HEK293 (cell line): ENCODE measurements around the gene CACNA1E.

Experiments
- CTCF ChIA-PET: fragments of 350-600 bp; formaldehyde crosslinking; extraction: SDS; loops from one replicate; lab custom pipeline; 2021; ENCODE audit warnings: antibody characterized with exemption; lab: Yijun Ruan, JAX
- POLR2A ChIA-PET: fragments of 300-600 bp; formaldehyde crosslinking; extraction: SDS; loops from one replicate; lab custom pipeline; 2020; ENCODE audit warnings: antibody characterized with exemption, inconsistent platforms; lab: Yijun Ruan, JAX
- H3K27ac ChIP-seq: fragments of 200-500 bp; sonication (Bioruptor generic); 2 replicates; pipeline ENCODE4 v1.5.1; 2014; ENCODE audit warnings: low read depth, low read length, control low read depth, inconsistent platforms; ENCODE audit errors: extremely low read depth
- H3K36me3 ChIP-seq, 2 experiments: fragments of 200-500 bp in 1 of 2; sonication (Bioruptor generic) in 1 of 2; 1 replicate in 1 of 2; 2 replicates in 1 of 2; pipeline ENCODE4 v1.5.1; 2014 to 2017; ENCODE audit warnings: inconsistent platforms in 2 of 2, low read length in 2 of 2; ENCODE audit not compliant: control insufficient read depth in 2 of 2, insufficient read depth in 1 of 2
- H3K4me1 ChIP-seq: fragments of 200-500 bp; sonication (Bioruptor generic); 2 replicates; pipeline ENCODE4 v1.5.1; 2014; ENCODE audit warnings: mild to moderate bottlenecking, low read length, inconsistent platforms; ENCODE audit not compliant: control insufficient read depth, insufficient read depth
- H3K4me3 ChIP-seq: 2 replicates; pipeline ENCODE4 v1.5.1; 2011; ENCODE audit warnings: low read depth, mild to moderate bottlenecking, control low read depth, low read length, moderate library complexity
- H3K9me3 ChIP-seq: fragments of 200-500 bp; sonication (Bioruptor generic); 2 replicates; pipeline ENCODE4 v1.5.1; 2014; ENCODE audit warnings: low read depth, low read length, inconsistent platforms; ENCODE audit not compliant: control insufficient read depth, insufficient read depth
- GLIS1 ChIP-seq: fragments of 450-650 bp; formaldehyde crosslinking; IDR thresholded peaks from 2 replicates; pipeline ENCODE4 v1.5.1; 2016; ENCODE audit warnings: missing biosample characterization, missing genetic modification characterization
- HOXD13 ChIP-seq: sonication (generic); formaldehyde crosslinking; IDR thresholded peaks from 2 replicates; pipeline ENCODE4 v1.8.0; 2022; ENCODE audit warnings: missing genetic modification reagents, borderline replicate concordance
- KLF1 ChIP-seq: fragments of 450-650 bp; formaldehyde crosslinking; IDR thresholded peaks from 2 replicates; pipeline ENCODE4 v1.5.1; 2016; ENCODE audit warnings: missing biosample characterization, missing genetic modification characterization
- KLF7 ChIP-seq: fragments of 450-650 bp; formaldehyde crosslinking; IDR thresholded peaks from 2 replicates; pipeline ENCODE4 v1.5.1; 2016; ENCODE audit warnings: missing biosample characterization, missing genetic modification characterization, borderline replicate concordance
- SP7 ChIP-seq: fragments of 450-650 bp; formaldehyde crosslinking; IDR thresholded peaks from 2 replicates; pipeline ENCODE4 v1.5.1; 2016; ENCODE audit warnings: missing biosample characterization, missing genetic modification characterization
- WT1 ChIP-seq: fragments of 450-650 bp; formaldehyde crosslinking; IDR thresholded peaks from 2 replicates; pipeline ENCODE4 v1.5.1; 2016; ENCODE audit warnings: missing biosample characterization, missing genetic modification characterization
- ZFHX2 ChIP-seq: fragments of 450-650 bp; formaldehyde crosslinking; conservative IDR thresholded peaks from 2 replicates; pipeline ENCODE4 v1.5.1; 2016; ENCODE audit warnings: missing biosample characterization, missing genetic modification characterization
- ZNF140 ChIP-seq: fragments of 450-650 bp; formaldehyde crosslinking; IDR thresholded peaks from 2 replicates; pipeline ENCODE4 v1.5.1; 2016; ENCODE audit warnings: missing biosample characterization, missing genetic modification characterization
- ZNF169 ChIP-seq: fragments of 450-650 bp; formaldehyde crosslinking; IDR thresholded peaks from 2 replicates; pipeline ENCODE4 v1.5.1; 2016; ENCODE audit warnings: missing biosample characterization, missing genetic modification characterization
- ZNF221 ChIP-seq: fragments of 450-650 bp; formaldehyde crosslinking; IDR thresholded peaks from 2 replicates; pipeline ENCODE4 v1.5.1; 2017; ENCODE audit warnings: missing biosample characterization, missing genetic modification characterization, borderline replicate concordance
- ZNF223 ChIP-seq: fragments of 450-650 bp; formaldehyde crosslinking; IDR thresholded peaks from 2 replicates; pipeline ENCODE4 v1.5.1; 2016; ENCODE audit warnings: missing biosample characterization, missing genetic modification characterization
- ZNF302 ChIP-seq: fragments of 450-650 bp; formaldehyde crosslinking; IDR thresholded peaks from 2 replicates; pipeline ENCODE4 v1.5.1; 2016; ENCODE audit warnings: missing biosample characterization, missing genetic modification characterization, low read depth
- ZNF335 ChIP-seq: fragments of 450-650 bp; formaldehyde crosslinking; conservative IDR thresholded peaks from 2 replicates; pipeline ENCODE4 v1.5.1; 2016; ENCODE audit warnings: missing biosample characterization, missing genetic modification characterization
- ZNF354C ChIP-seq: fragments of 450-650 bp; formaldehyde crosslinking; IDR thresholded peaks from 2 replicates; pipeline ENCODE4 v1.5.1; 2016; ENCODE audit warnings: missing biosample characterization, missing genetic modification characterization, low read depth, borderline replicate concordance
- ZNF37A ChIP-seq: fragments of 450-650 bp; IDR thresholded peaks from 2 replicates; pipeline ENCODE4 v1.5.1; 2018; ENCODE audit warnings: missing biosample characterization, missing genetic modification characterization
- ZNF501 ChIP-seq: fragments of 450-650 bp; formaldehyde crosslinking; IDR thresholded peaks from 2 replicates; pipeline ENCODE4 v1.5.1; 2016; ENCODE audit warnings: missing biosample characterization, missing genetic modification characterization
- ZNF510 ChIP-seq: fragments of 450-650 bp; formaldehyde crosslinking; IDR thresholded peaks from 2 replicates; pipeline ENCODE4 v1.5.1; 2018; ENCODE audit warnings: mild to moderate bottlenecking, missing genetic modification characterization, missing biosample characterization; ENCODE audit not compliant: insufficient replicate concordance
- ZNF521 ChIP-seq: fragments of 450-650 bp; formaldehyde crosslinking; IDR thresholded peaks from 2 replicates; pipeline ENCODE4 v1.5.1; 2017; ENCODE audit warnings: missing biosample characterization, mild to moderate bottlenecking, missing genetic modification characterization
- ZNF626 ChIP-seq: fragments of 450-650 bp; sonication (Bioruptor Pico); formaldehyde crosslinking; IDR thresholded peaks from 2 replicates; pipeline ENCODE4 v1.5.1; 2018; ENCODE audit warnings: missing biosample characterization, missing genetic modification characterization, inconsistent platforms
- ZNF664 ChIP-seq: fragments of 450-650 bp; formaldehyde crosslinking; IDR thresholded peaks from 2 replicates; pipeline ENCODE4 v1.5.1; 2016; ENCODE audit warnings: missing biosample characterization, missing genetic modification characterization
- ZNF707 ChIP-seq: fragments of 450-650 bp; formaldehyde crosslinking; IDR thresholded peaks from 2 replicates; pipeline ENCODE4 v1.5.1; 2016; ENCODE audit warnings: missing biosample characterization, missing genetic modification characterization
- ZNF830 ChIP-seq: fragments of 450-650 bp; IDR thresholded peaks from 2 replicates; pipeline ENCODE4 v1.5.0; 2018; ENCODE audit warnings: missing biosample characterization, missing genetic modification characterization, low read depth, mild to moderate bottlenecking, moderate library complexity
- TF ChIP-seq, protein P1 (sequence below): fragments of 450-650 bp; formaldehyde crosslinking; IDR thresholded peaks from 2 replicates; pipeline ENCODE4 v1.5.1; 2016; ENCODE audit warnings: missing biosample characterization, missing genetic modification characterization
- TF ChIP-seq, protein P2 (sequence below): fragments of 450-650 bp; formaldehyde crosslinking; IDR thresholded peaks from 2 replicates; pipeline ENCODE4 v1.5.1; 2016; ENCODE audit warnings: missing biosample characterization, missing genetic modification characterization
- TF ChIP-seq, protein P3 (sequence below): sonication (generic); formaldehyde crosslinking; IDR thresholded peaks from 2 replicates; pipeline ENCODE4 v1.8.1; 2022; ENCODE audit warnings: mild to moderate bottlenecking, moderate library complexity, missing genetic modification reagents
- TF ChIP-seq, protein P4 (sequence below): fragments of 450-650 bp; formaldehyde crosslinking; IDR thresholded peaks from 2 replicates; pipeline ENCODE4 v1.5.1; 2017; ENCODE audit warnings: missing biosample characterization, missing genetic modification characterization
- TF ChIP-seq, protein P5 (sequence below): fragments of 450-650 bp; formaldehyde crosslinking; IDR thresholded peaks from 2 replicates; pipeline ENCODE4 v1.5.1; 2016; ENCODE audit warnings: missing biosample characterization, missing genetic modification characterization

CACNA1E gene

DNA sequence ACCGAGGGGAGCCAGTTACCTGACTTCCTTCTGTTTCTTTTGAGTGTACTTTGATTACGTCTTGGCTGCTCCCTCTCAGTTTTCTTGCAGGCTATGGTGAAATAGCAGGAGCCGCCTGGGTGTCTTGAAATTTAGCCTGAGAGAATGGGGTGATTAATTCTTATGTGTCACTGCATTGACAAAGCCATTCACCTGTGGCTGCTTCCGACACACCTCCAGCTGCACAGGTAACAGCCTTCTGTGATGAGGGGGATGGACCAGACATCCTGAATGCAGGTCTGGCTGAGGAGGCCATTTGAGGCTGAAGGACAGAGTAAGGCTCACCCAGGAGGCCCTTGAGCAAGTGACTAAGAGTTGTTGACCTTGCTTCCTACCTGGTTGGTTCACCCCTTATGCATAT, 16.5 kb downstream of the CACNA1E start (continued):
- TF ChIP-seq ZNF354C (no peak), SP7 (no peak), ZNF664 (tag by site-specific recombination) (no peak), ZNF626 (tag by site-specific recombination) (no peak), ZNF169 (no peak), KLF1 (tag by site-specific recombination) (no peak)
- TF ChIP-seq, protein P1, sequence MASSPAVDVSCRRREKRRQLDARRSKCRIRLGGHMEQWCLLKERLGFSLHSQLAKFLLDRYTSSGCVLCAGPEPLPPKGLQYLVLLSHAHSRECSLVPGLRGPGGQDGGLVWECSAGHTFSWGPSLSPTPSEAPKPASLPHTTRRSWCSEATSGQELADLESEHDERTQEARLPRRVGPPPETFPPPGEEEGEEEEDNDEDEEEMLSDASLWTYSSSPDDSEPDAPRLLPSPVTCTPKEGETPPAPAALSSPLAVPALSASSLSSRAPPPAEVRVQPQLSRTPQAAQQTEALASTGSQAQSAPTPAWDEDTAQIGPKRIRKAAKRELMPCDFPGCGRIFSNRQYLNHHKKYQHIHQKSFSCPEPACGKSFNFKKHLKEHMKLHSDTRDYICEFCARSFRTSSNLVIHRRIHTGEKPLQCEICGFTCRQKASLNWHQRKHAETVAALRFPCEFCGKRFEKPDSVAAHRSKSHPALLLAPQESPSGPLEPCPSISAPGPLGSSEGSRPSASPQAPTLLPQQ (tag by site-specific recombination): no peak

DNA sequence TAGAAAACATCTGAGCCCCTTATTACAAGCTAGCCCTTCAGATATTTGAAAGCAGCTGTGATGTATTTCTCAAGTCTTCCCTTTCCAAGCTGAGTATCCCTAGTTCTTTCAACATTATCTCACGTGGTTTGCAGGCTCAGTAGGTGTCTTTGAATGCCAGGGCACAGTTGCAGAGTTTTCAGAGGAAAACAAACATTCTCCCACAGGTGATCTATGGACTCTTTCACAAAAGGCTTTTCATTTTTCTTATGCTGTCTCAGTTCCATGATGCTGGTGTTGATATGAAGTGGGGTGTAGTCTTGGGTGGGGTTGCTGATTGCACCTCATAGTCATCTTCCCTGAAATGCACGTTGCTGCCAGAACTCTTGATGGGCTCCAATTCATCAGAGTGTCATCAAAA, 17.3 kb downstream of the CACNA1E start:
- Histone ChIP-seq H3K36me3 (no peaks in the 10 kb centered on the region), H3K9me3 (no peaks in the 10 kb centered on the region), H3K27ac (no peak overlapping the region), H3K4me3 (no peak overlapping the region)
- ChIA-PET POLR2A (no interaction called here), CTCF (no interaction called here)
- TF ChIP-seq GLIS1 (tag by site-specific recombination): no peak
- TF ChIP-seq, protein P2, sequence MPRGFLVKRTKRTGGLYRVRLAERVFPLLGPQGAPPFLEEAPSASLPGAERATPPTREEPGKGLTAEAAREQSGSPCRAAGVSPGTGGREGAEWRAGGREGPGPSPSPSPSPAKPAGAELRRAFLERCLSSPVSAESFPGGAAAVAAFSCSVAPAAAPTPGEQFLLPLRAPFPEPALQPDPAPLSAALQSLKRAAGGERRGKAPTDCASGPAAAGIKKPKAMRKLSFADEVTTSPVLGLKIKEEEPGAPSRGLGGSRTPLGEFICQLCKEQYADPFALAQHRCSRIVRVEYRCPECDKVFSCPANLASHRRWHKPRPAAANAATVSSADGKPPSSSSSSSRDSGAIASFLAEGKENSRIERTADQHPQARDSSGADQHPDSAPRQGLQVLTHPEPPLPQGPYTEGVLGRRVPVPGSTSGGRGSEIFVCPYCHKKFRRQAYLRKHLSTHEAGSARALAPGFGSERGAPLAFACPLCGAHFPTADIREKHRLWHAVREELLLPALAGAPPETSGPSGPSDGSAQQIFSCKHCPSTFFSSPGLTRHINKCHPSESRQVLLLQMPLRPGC (tag by site-specific recombination): no peak
- TF ChIP-seq, all 188 proteins: peak for 0
- no peaks in the 10 kb centered on the region for H3K4me1 ChIP-seq

DNA sequence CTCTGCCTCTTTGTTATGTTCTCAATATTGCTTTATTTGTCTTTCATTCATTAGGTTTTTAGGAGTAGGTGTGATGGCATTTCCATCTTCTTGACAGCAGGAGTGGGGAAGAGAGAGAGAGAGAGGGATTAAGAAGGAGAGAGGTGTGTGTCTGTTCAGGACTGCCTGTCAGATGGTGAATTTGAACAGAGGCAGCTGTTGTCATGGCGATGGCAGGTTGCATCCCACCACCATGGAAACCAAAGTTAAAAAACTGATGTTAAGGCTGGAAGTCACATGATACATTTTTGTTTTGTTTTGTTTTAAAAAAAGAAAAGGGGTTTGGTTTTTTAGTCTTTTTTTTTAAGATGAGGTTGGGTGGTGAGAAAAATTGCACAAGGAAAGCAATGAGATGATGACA, 18.3 kb downstream of the CACNA1E start:
- ChIA-PET CTCF (no interaction called here), POLR2A (no interaction called here)
- no peak for TF ChIP-seq HOXD13 (CRISPR knock-in tag)
- TF ChIP-seq ZNF37A: no peak
- no peak for TF ChIP-seq ZFHX2 (tag by site-specific recombination)
- TF ChIP-seq, protein P3, sequence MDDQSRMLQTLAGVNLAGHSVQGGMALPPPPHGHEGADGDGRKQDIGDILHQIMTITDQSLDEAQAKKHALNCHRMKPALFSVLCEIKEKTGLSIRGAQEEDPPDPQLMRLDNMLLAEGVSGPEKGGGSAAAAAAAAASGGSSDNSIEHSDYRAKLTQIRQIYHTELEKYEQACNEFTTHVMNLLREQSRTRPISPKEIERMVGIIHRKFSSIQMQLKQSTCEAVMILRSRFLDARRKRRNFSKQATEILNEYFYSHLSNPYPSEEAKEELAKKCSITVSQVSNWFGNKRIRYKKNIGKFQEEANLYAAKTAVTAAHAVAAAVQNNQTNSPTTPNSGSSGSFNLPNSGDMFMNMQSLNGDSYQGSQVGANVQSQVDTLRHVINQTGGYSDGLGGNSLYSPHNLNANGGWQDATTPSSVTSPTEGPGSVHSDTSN (CRISPR knock-in tag): no peak
- TF ChIP-seq ZNF521 (tag by site-specific recombination): no peak
- TF ChIP-seq ZNF140 (tag by site-specific recombination): no peak
- TF ChIP-seq ZNF707: no peak
- no peak for TF ChIP-seq ZNF223 (tag by site-specific recombination)
- TF ChIP-seq KLF7 (tag by site-specific recombination): no peak
- TF ChIP-seq WT1: no peak
- no peak for TF ChIP-seq ZNF302 (tag by site-specific recombination)
- no peak for TF ChIP-seq ZNF510
- TF ChIP-seq, protein P4, sequence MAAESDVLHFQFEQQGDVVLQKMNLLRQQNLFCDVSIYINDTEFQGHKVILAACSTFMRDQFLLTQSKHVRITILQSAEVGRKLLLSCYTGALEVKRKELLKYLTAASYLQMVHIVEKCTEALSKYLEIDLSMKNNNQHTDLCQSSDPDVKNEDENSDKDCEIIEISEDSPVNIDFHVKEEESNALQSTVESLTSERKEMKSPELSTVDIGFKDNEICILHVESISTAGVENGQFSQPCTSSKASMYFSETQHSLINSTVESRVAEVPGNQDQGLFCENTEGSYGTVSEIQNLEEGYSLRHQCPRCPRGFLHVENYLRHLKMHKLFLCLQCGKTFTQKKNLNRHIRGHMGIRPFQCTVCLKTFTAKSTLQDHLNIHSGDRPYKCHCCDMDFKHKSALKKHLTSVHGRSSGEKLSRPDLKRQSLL (tag by site-specific recombination): no peak
- no peak for TF ChIP-seq ZNF335 (tag by site-specific recombination)
- TF ChIP-seq ZNF221 (tag by site-specific recombination): no peak
- TF ChIP-seq, protein P5, sequence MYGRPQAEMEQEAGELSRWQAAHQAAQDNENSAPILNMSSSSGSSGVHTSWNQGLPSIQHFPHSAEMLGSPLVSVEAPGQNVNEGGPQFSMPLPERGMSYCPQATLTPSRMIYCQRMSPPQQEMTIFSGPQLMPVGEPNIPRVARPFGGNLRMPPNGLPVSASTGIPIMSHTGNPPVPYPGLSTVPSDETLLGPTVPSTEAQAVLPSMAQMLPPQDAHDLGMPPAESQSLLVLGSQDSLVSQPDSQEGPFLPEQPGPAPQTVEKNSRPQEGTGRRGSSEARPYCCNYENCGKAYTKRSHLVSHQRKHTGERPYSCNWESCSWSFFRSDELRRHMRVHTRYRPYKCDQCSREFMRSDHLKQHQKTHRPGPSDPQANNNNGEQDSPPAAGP (tag by site-specific recombination): no peak
- no peak for TF ChIP-seq ZNF501 (tag by site-specific recombination)
- no peak for TF ChIP-seq ZNF830 (tag by site-specific recombination)
- Histone ChIP-seq H3K4me3 (no peak overlapping the region), H3K27ac (no peak overlapping the region), H3K36me3 (no peaks in the 10 kb centered on the region), H3K4me1 (no peaks in the 10 kb centered on the region), H3K9me3 (no peaks in the 10 kb centered on the region)
